K562 (cell line): ENCODE results near the gene ACSS1. TPM values are rescaled to one million over a fixed set of nuclear protein-coding genes. Genes with fewer than 3 reads are reported as not detected.
A peak's percentile ranks its signal among the peaks of the same experiment; 100 is the strongest.

ENCODE experiments used
- ATAC-seq: fragments of 200-7000 bp; cut with Tn5 transposase; 3 replicates; pipeline ENCODE4 v1.9.1; 2020; ENCODE audit warnings: moderate library complexity
- BruUV-seq: library from RNA; stranded (reverse); fragments of 400-500 nt; replicated peaks from 2 replicates; lab custom pipeline; 2021; lab: Mats Ljungman, UMichigan
- CTCF ChIA-PET: fragments of 300-600 bp; formaldehyde crosslinking; extraction: SDS; loops from one replicate; lab custom pipeline; 2021; ENCODE audit warnings: low intra/inter-chr PET ratio; lab: Yijun Ruan, JAX
- POLR2A ChIA-PET: fragments of 300-600, 350-650 bp; sonication (Branson Sonifier 250); formaldehyde crosslinking; extraction: SDS; loops from one replicate; lab custom pipeline; 2021; ENCODE audit warnings: antibody characterized with exemption, inconsistent platforms; lab: Yijun Ruan, JAX
- DNase-seq, 4 experiments: peaks; one replicate each; pipeline versions ENCODE4 v3.0.0 to v3.0.0-alpha.2; 2011 to 2018; ENCODE audit warnings: low spot score in 3 of 4, mixed read lengths in 3 of 4; ENCODE audit errors: extremely low read depth in 1 of 4
- FAIRE-seq: peaks from 2 replicates; lab custom pipeline; 2011; peaks lifted over from hg19 to GRCh38; lab: Jason Lieb, UNC
- H2AFZ ChIP-seq: 2 replicates; pipeline ENCODE4 v1.6.0; 2011; ENCODE audit warnings: low read depth, low read length, control low read depth, inconsistent platforms
- H3K27ac ChIP-seq: fragments of 200-600 bp; 3 replicates; pipeline ENCODE4 v1.8.0; 2011; ENCODE audit warnings: low read depth, mild to moderate bottlenecking, control low read depth, inconsistent platforms, low read length, moderate library complexity, mixed read lengths; ENCODE audit errors: extremely low read depth
- H3K27me3 ChIP-seq, 2 experiments: fragments of 300-600 bp in 1 of 2; 2 replicates in 1 of 2; 3 replicates in 1 of 2; pipeline versions ENCODE4 v1.6.0 to v1.8.0; 2011; ENCODE audit warnings: inconsistent platforms in 2 of 2, low read length in 2 of 2, mild to moderate bottlenecking in 1 of 2, mixed read lengths in 1 of 2, moderate library complexity in 1 of 2; ENCODE audit not compliant: control insufficient read depth in 2 of 2, insufficient read depth in 2 of 2
- H3K36me3 ChIP-seq: fragments of 300-600 bp; 3 replicates; pipeline ENCODE4 v1.8.0; 2011; ENCODE audit warnings: mild to moderate bottlenecking, low read length, inconsistent platforms; ENCODE audit not compliant: control insufficient read depth, insufficient read depth
- H3K4me1 ChIP-seq, 2 experiments: fragments of 200-600 bp in 1 of 2; replicated peaks in 1 of 2; 2 replicates in 1 of 2; 3 replicates in 1 of 2; pipeline versions ENCODE4 v1.5.1 to v1.8.0; 2011; ENCODE audit warnings: inconsistent platforms in 2 of 2, low read length in 2 of 2, mild to moderate bottlenecking in 1 of 2, mixed read lengths in 1 of 2, moderate library complexity in 1 of 2; ENCODE audit not compliant: control insufficient read depth in 2 of 2, insufficient read depth in 2 of 2
- H3K4me2 ChIP-seq: 2 replicates; pipeline ENCODE4 v1.6.1; 2011; ENCODE audit warnings: low read length, control low read depth, inconsistent platforms, mixed read lengths; ENCODE audit not compliant: insufficient read depth
- H3K4me3 ChIP-seq: fragments of 200-600 bp; sonication (generic), shearing (Covaris generic); 2 replicates; pipeline ENCODE4 v1.5.1; 2016; ENCODE audit warnings: control low read depth, inconsistent platforms
- H3K79me2 ChIP-seq: fragments of 200-600 bp; 3 replicates; pipeline ENCODE4 v1.8.0; 2011; ENCODE audit warnings: low read length, inconsistent platforms; ENCODE audit not compliant: control insufficient read depth, insufficient read depth
- H3K9ac ChIP-seq, 2 experiments: 2 replicates each; pipeline versions ENCODE4 v1.6.0 to v1.6.1; 2011; ENCODE audit warnings: low read depth in 2 of 2, low read length in 2 of 2, control low read depth in 1 of 2, inconsistent platforms in 1 of 2, mild to moderate bottlenecking in 1 of 2, mixed read lengths in 1 of 2; ENCODE audit not compliant: insufficient read depth in 1 of 2
- H3K9me1 ChIP-seq: one replicate; pipeline ENCODE4 v1.6.0; 2011; ENCODE audit warnings: inconsistent platforms, mild to moderate bottlenecking, low read length, moderate library complexity; ENCODE audit not compliant: control insufficient read depth, insufficient read depth
- H3K9me3 ChIP-seq: replicated peaks from 2 replicates; pipeline ENCODE4 v1.5.1; 2011; ENCODE audit warnings: low read depth, low read length, inconsistent platforms; ENCODE audit not compliant: control insufficient read depth, insufficient read depth
- H4K20me1 ChIP-seq: replicated peaks from 2 replicates; pipeline ENCODE4 v1.6.1; 2011; ENCODE audit warnings: low read length, inconsistent platforms, mixed read lengths; ENCODE audit not compliant: control insufficient read depth, insufficient read depth
- CTBP1 ChIP-seq: fragments of 450-650 bp; IDR thresholded peaks from 2 replicates; pipeline ENCODE4 v1.6.1; 2016; ENCODE audit warnings: borderline replicate concordance
- HDAC6 ChIP-seq: IDR thresholded peaks from 2 replicates; pipeline ENCODE4 v1.6.1; 2012; ENCODE audit warnings: low read depth, mild to moderate bottlenecking, control low read depth, inconsistent platforms, low read length, moderate library complexity
- MEF2A ChIP-seq: IDR thresholded peaks from 2 replicates; pipeline ENCODE4 v1.6.1; 2011; ENCODE audit warnings: low read depth, mild to moderate bottlenecking, low read length, moderate library complexity; ENCODE audit not compliant: control insufficient read depth
- NR4A1 ChIP-seq, 2 experiments: fragments of 250-450 bp in 1 of 2; fragments of 450-650 bp in 1 of 2; sonication (Bioruptor Pico) in 1 of 2; IDR thresholded peaks; 2 replicates each; pipeline versions ENCODE4 v1.4.0 to v1.6.1; 2016 to 2020; ENCODE audit warnings: mild to moderate bottlenecking in 2 of 2, missing compliant biosample characterization in 1 of 2, missing genetic modification characterization in 1 of 2, moderate library complexity in 1 of 2
- RREB1 ChIP-seq: fragments of 250-450 bp; sonication (Bioruptor Pico); IDR thresholded peaks from 2 replicates; pipeline ENCODE4 v1.4.0; 2020
- SAFB ChIP-seq: fragments of 200-400 bp; formaldehyde crosslinking; IDR thresholded peaks from 2 replicates; pipeline ENCODE4 v1.6.1; 2017; ENCODE audit warnings: low read depth, low read length, borderline replicate concordance
- TSC22D4 ChIP-seq: fragments of 450-650 bp; IDR thresholded peaks from 2 replicates; pipeline ENCODE4 v1.6.1; 2016; ENCODE audit warnings: missing genetic modification characterization, missing biosample characterization, control low read depth
- VEZF1 ChIP-seq: fragments of 200-800 bp; sonication (Bioruptor generic); IDR thresholded peaks from 2 replicates; pipeline ENCODE4 v1.6.1; 2017; ENCODE audit warnings: missing genetic modification characterization, missing compliant biosample characterization
- WGBS: fragments of 100-300 bp; shearing (Covaris generic); methylation state at CpG from one replicate; pipeline ENCODE4 v1.1.6; 2016; ENCODE audit warnings: low coverage, mixed read lengths; ENCODE audit not compliant: insufficient coverage; ENCODE audit errors: missing lambda C conversion rate; 5-methylcytosine and 5-hydroxymethylcytosine counted together
- in situ Hi-C: fragments of 300-500 bp; cut with MboI; formaldehyde crosslinking; loops from 4 replicates; pipeline ENCODE4 v1.15.0; 2018; ENCODE audit warnings: inconsistent platforms, mixed read lengths
- intact Hi-C: fragments of 100-400 bp; cut with micrococcal nuclease; formaldehyde crosslinking; loops from 2 replicates; pipeline ENCODE4 v1.14.2; 2022
- polyA plus RNA-seq, 8 experiments: library from polyadenylated mRNA; depleted of rRNA in 4 of 8; stranded (reverse) in 5 of 8; unstranded in 3 of 8; fragments of >200 nt; fragmentation: Nextera tagmentation in 2 of 8; fragmentation: Illumina TruSeq in 1 of 8; extraction: Ambion mirVana in 2 of 8; extraction: Trizol in 1 of 8; gene quantifications; 2 replicates each; pipeline versions ENCODE4 v1.2.1 to v1.2.3, GENCODE V29; 2011 to 2014; ENCODE audit warnings: inconsistent platforms in 1 of 8, missing spikeins in 1 of 8
- total RNA-seq, 7 experiments: library from RNA; depleted of rRNA in 6 of 7; stranded (reverse); fragments of >200 nt in 6 of 7; fragmentation: Illumina TruSeq in 2 of 7; extraction: Trizol in 2 of 7; gene quantifications; 2 replicates each; pipeline versions ENCODE4 v1.2.1 to v1.2.3, GENCODE V29; 2011 to 2021; ENCODE audit warnings: low replicate concordance in 1 of 7
- TF ChIP-seq, protein P1 (sequence below): fragments of 450-650 bp; IDR thresholded peaks from 2 replicates; pipeline ENCODE4 v1.6.1; 2017; ENCODE audit warnings: antibody characterized with exemption

ACSS1 gene
- total and polyA plus RNA-seq, 9 of the 15 experiments (the other 6 are each of a cell fraction or from before 2014, with no cell fraction given) = 0.07 to 2.1 (median 0.27) TPM; not detected in 3

DNA sequence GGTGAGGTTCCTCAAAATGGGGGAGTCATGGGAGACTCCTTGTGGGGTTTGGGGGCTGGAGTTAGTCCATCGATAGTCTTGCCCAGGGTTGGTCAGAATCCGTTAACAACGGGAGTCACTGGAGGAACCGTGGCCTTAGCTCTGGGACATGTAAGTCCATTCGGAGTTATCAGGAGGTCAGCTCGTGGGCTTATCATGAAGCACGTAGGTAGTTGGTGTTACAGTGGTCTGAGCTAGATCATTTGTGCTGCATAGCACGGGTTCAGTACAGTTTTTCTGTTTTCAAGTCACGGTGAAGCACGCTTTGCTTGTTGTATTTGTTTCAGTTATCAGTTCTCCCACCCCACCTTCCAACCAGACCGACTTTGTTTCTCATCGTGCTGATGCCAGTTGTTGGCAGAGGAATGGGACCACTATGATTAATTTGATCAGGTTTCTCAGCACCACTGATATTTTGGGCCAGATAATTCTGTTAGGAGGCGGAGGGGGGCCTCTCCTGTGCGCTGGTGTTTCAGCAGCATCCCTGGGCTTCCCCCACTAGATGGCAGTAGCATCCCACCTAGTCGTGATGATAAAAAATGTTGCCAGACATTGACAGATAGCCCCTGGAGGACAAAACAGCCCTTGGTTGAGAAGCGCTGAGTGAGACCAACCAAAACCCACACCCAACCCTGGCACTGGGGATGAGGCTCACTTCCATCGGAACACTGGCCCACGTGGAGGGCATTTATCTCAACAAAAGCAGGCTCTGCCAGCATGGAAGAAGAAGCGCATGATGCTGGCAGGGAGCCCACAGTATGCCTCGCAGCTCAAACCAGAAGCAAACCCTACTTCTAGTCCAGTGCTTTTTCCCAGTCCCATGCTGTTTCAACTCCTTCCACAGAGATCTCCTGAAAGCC is 63.2 kb downstream of the ACSS1 start:
- no peaks in the 10 kb centered on the region for H3K9me1 ChIP-seq
- peaks cover 18% of the 10 kb centered on the region for H3K79me2 ChIP-seq
- peaks cover 10 to 11% of the 10 kb centered on the region in 2 experiments; a peak in 4 of 5 replicates for H3K4me1 ChIP-seq
- peak; percentile 82 for FAIRE-seq
- peak; percentile 61 for ATAC-seq
- in situ Hi-C loops (loop anchor here (5.0 kb wide), 1 partner anchor 68 kb away; no protein-coding TSS in a partner anchor), intact Hi-C loops (loop anchor here (1.0 to 10.0 kb wide), 4 partner anchors 71 to 400 kb away; partner anchors contain the start of gene ABHD12)
- H3K9ac ChIP-seq = no peak overlapping the region
- no peak overlapping the region for H3K27ac ChIP-seq
- peaks cover 0 to 7% of the 10 kb centered on the region in 2 experiments; a peak in 3 of 5 replicates for H3K27me3 ChIP-seq
- peak overlapping the region; percentile 58 for H2AFZ ChIP-seq
- no peaks in the 10 kb centered on the region for H3K36me3 ChIP-seq
- CTCF ChIA-PET = interaction anchor here (2.0 to 3.8 kb wide), 2 partner anchors 70 to 185 kb away, joined by 12 to 34 read pairs; no protein-coding TSS in a partner anchor
- WGBS = 28% methylated on average over 17 of the region's 20 CpGs
- H3K9me3 ChIP-seq = no peaks in the 10 kb centered on the region
- POLR2A ChIA-PET = interaction anchor here (0.9 kb wide), 1 partner anchor 11 kb away, joined by 3 read pairs; no protein-coding TSS in a partner anchor
- no peak overlapping the region for H3K4me3 ChIP-seq
- DNase-seq = peak; percentile 76 to 78 (median 77)
- H3K4me2 ChIP-seq = no peak overlapping the region
- H4K20me1 ChIP-seq = peaks cover 4% of the 10 kb centered on the region; the same call in 1 of the 2 replicates
- BruUV-seq = no TSS peak
- TF ChIP-seq, protein P1, sequence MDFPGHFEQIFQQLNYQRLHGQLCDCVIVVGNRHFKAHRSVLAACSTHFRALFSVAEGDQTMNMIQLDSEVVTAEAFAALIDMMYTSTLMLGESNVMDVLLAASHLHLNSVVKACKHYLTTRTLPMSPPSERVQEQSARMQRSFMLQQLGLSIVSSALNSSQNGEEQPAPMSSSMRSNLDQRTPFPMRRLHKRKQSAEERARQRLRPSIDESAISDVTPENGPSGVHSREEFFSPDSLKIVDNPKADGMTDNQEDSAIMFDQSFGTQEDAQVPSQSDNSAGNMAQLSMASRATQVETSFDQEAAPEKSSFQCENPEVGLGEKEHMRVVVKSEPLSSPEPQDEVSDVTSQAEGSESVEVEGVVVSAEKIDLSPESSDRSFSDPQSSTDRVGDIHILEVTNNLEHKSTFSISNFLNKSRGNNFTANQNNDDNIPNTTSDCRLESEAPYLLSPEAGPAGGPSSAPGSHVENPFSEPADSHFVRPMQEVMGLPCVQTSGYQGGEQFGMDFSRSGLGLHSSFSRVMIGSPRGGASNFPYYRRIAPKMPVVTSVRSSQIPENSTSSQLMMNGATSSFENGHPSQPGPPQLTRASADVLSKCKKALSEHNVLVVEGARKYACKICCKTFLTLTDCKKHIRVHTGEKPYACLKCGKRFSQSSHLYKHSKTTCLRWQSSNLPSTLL = no peak
- TF ChIP-seq SAFB (no peak), VEZF1 (CRISPR knock-in tag) (peak; percentile 58), CTBP1 (no peak), NR4A1 (CRISPR knock-in tag; IDR thresholded peaks at IDR 0.05) (no peak), NR4A1 (tag; IDR thresholded peaks at IDR 0.05) (no peak), RREB1 (CRISPR knock-in tag) (no peak), MEF2A (no peak), HDAC6 (no peak), TSC22D4 (no peak)
